Measurements from ENCODE around the gene AP2A1. TPM values are rescaled to one million over a fixed set of nuclear protein-coding genes. Genes with fewer than 3 reads are reported as not detected.

The AP2A1 gene
- total and polyA plus RNA-seq, 2 donors (not counting 1 experiment from before 2014, with no cell fraction given) = 48.4 to 56.9 TPM

DNA sequence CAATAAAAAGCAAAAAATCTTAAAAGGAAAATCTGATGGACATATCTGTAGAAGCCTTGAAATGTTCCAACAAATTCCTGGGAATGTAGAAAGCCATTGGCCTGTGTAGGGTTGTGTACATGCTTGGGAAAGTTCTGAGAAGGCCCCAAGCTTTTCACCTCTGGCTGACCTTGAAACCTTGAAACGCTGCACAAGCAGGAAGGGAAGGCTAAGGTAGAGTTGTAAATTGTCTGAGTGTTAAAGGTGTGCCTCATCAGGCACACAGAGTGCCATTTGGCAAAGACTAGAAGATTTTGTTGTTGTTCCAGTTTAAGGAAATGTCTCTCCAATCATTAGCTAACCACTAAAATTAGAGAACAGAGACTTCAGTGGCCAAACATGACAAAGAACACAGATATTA, 14.1 kb upstream of the AP2A1 start:
- ChIA-PET CTCF (no interaction called here), POLR2A (no interaction called here)
- DNase-seq = no peak
- Histone ChIP-seq H3K9ac (ENCODE audit: low read length) (no peak overlapping the region), H3K4me3 (ENCODE audit: control extremely low read depth in 1 of 5, extremely low read depth in 1 of 5, insufficient read depth in 1 of 5, low read depth in 2 of 5, low read length in 4 of 5) (no peak overlapping the region), H3K79me2 (ENCODE audit: control insufficient read depth, insufficient read depth, low read length) (no peaks in the 10 kb centered on the region), H3K27me3 (replicated peaks in 1 of 4; ENCODE audit: control extremely low read depth in 1 of 4, control insufficient read depth in 3 of 4, insufficient read depth in 4 of 4, low read length in 3 of 4) (no peaks in the 10 kb centered on the region), H3K4me2 (replicated peaks; ENCODE audit: low read depth, low read length, poor library complexity, severe bottlenecking) (no peak overlapping the region), H3K27ac (ENCODE audit: low read length in 2 of 2) (no peak overlapping the region), H4K20me1 (ENCODE audit: control insufficient read depth, insufficient read depth, low read length, poor library complexity, severe bottlenecking) (no peaks in the 10 kb centered on the region), H3K36me3 (replicated peaks in 1 of 2; ENCODE audit: control extremely low read depth in 1 of 2, control insufficient read depth in 1 of 2, extremely low read depth in 1 of 2, insufficient read depth in 2 of 2, low read length in 1 of 2) (no peaks in the 10 kb centered on the region), H2AFZ (ENCODE audit: insufficient read depth, low read depth, low read length, poor library complexity, severe bottlenecking) (no peak overlapping the region), H3K9me3 (ENCODE audit: control extremely low read depth in 1 of 3, control insufficient read depth in 2 of 3, insufficient read depth in 1 of 3, low read length in 2 of 3) (peaks cover 0 to 22% (median 1%) of the 10 kb centered on the region in 3 donors), H3K4me1 (ENCODE audit: control insufficient read depth in 2 of 2, insufficient read depth in 2 of 2, low read length in 2 of 2) (no peaks in the 10 kb centered on the region)
- intact Hi-C loops (cut with micrococcal nuclease) = no loop called here
- H3K27ac Mint-ChIP-seq = no peak overlapping the region
- no peaks in the 10 kb centered on the region for H3K4me1 Mint-ChIP-seq
- H3K9me3 Mint-ChIP-seq (ENCODE audit: insufficient read depth) = peaks cover 2% of the 10 kb centered on the region
- TF ChIP-seq, protein P1, sequence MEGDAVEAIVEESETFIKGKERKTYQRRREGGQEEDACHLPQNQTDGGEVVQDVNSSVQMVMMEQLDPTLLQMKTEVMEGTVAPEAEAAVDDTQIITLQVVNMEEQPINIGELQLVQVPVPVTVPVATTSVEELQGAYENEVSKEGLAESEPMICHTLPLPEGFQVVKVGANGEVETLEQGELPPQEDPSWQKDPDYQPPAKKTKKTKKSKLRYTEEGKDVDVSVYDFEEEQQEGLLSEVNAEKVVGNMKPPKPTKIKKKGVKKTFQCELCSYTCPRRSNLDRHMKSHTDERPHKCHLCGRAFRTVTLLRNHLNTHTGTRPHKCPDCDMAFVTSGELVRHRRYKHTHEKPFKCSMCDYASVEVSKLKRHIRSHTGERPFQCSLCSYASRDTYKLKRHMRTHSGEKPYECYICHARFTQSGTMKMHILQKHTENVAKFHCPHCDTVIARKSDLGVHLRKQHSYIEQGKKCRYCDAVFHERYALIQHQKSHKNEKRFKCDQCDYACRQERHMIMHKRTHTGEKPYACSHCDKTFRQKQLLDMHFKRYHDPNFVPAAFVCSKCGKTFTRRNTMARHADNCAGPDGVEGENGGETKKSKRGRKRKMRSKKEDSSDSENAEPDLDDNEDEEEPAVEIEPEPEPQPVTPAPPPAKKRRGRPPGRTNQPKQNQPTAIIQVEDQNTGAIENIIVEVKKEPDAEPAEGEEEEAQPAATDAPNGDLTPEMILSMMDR (IDR thresholded peaks at IDR 0.05) = no peak
- no peak for TF ChIP-seq EZH2 (IDR thresholded peaks at IDR 0.05; ENCODE audit: borderline replicate concordance, insufficient read depth, low read depth, low read length, poor library complexity, severe bottlenecking)
- no CpG with 5 or more reads among the region's 1 CpG for WGBS (ENCODE audit: insufficient coverage)
- H3K27me3 Mint-ChIP-seq = no peaks in the 10 kb centered on the region
- no peak for ATAC-seq (ENCODE audit: low read depth)
- H3K4me3 Mint-ChIP-seq = no peak overlapping the region

DNA sequence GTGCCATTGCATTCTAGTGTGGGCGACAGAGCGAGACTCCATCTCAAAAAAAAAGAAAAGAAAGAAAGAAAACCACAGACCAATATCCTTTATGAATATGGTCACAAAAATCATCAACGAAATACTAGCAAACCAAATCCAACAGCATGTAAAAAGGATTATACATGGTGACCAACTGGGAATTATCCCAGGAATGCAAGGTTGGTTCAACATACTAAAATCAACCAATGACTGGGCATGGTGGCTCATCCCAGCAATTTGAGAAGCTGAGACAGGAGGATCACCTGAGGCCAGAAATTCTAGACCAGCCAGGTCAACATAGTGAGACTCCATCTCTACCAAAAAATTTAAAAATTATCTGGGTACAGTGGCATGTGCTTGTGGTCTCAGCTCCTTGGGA, 10.8 kb upstream of the AP2A1 start:
- no peaks in the 10 kb centered on the region for H4K20me1 ChIP-seq (ENCODE audit: control insufficient read depth, insufficient read depth, low read length, poor library complexity, severe bottlenecking)
- no peak overlapping the region for H3K27ac Mint-ChIP-seq
- peaks cover 0 to 22% (median 1%) of the 10 kb centered on the region in 3 donors for H3K9me3 ChIP-seq (ENCODE audit: control extremely low read depth in 1 of 3, control insufficient read depth in 2 of 3, insufficient read depth in 1 of 3, low read length in 2 of 3)
- H3K9ac ChIP-seq (ENCODE audit: low read length) = no peak overlapping the region
- peaks cover 0 to 3% (median 0%) of the 10 kb centered on the region in 4 experiments for H3K27me3 ChIP-seq (replicated peaks in 1 of 4; ENCODE audit: control extremely low read depth in 1 of 4, control insufficient read depth in 3 of 4, insufficient read depth in 4 of 4, low read length in 3 of 4)
- intact Hi-C loops (cut with micrococcal nuclease) = no loop called here
- H3K4me1 ChIP-seq (ENCODE audit: control insufficient read depth in 2 of 2, insufficient read depth in 2 of 2, low read length in 2 of 2) = no peaks in the 10 kb centered on the region
- no peak overlapping the region for H3K4me3 ChIP-seq (ENCODE audit: control extremely low read depth in 1 of 5, extremely low read depth in 1 of 5, insufficient read depth in 1 of 5, low read depth in 2 of 5, low read length in 4 of 5)
- no peaks in the 10 kb centered on the region for H3K36me3 ChIP-seq (replicated peaks in 1 of 2; ENCODE audit: control extremely low read depth in 1 of 2, control insufficient read depth in 1 of 2, extremely low read depth in 1 of 2, insufficient read depth in 2 of 2, low read length in 1 of 2)
- CTCF ChIA-PET = no interaction called here
- no peak overlapping the region for H3K4me2 ChIP-seq (replicated peaks; ENCODE audit: low read depth, low read length, poor library complexity, severe bottlenecking)
- no peak overlapping the region for H3K27ac ChIP-seq (ENCODE audit: low read length in 2 of 2)
- TF ChIP-seq, protein P1 (IDR thresholded peaks at IDR 0.05) = no peak
- no peak for TF ChIP-seq EZH2 (IDR thresholded peaks at IDR 0.05; ENCODE audit: borderline replicate concordance, insufficient read depth, low read depth, low read length, poor library complexity, severe bottlenecking)
- no CpG with 5 or more reads among the region's 3 CpGs for WGBS (ENCODE audit: insufficient coverage)
- H3K4me1 Mint-ChIP-seq = no peaks in the 10 kb centered on the region
- no peaks in the 10 kb centered on the region for H3K79me2 ChIP-seq (ENCODE audit: control insufficient read depth, insufficient read depth, low read length)
- no peaks in the 10 kb centered on the region for H3K27me3 Mint-ChIP-seq
- H3K4me3 Mint-ChIP-seq = no peak overlapping the region
- H3K9me3 Mint-ChIP-seq (ENCODE audit: insufficient read depth) = peaks cover 2% of the 10 kb centered on the region
- no peak overlapping the region for H2AFZ ChIP-seq (ENCODE audit: insufficient read depth, low read depth, low read length, poor library complexity, severe bottlenecking)
- DNase-seq (no peak), ATAC-seq (ENCODE audit: low read depth) (no peak)
- POLR2A ChIA-PET = interaction anchor here (0.6 kb wide), 1 partner anchor 24 kb away, joined by 3 read pairs; no protein-coding TSS in a partner anchor
